GM12801 (cell line): ENCODE measurements around the gene PLAGL2.

Source experiments
- CTCF ChIP-seq: IDR thresholded peaks from one replicate; pipeline ENCODE4 v1.5.1; 2011; ENCODE audit warnings: control low read depth; ENCODE audit not compliant: insufficient read length; ENCODE audit errors: extremely low read depth

Gene PLAGL2

GRCh38 chr20:32207626-32208498 is at the start of gene PLAGL2, which contains the start of gene POFUT1:
Gene PLAGL2 (minus strand): TSS chr20:32207743. CDS start chr20:32202178, 5,565 bp downstream.
Gene POFUT1 (plus strand): TSS chr20:32207880. CDS start chr20:32207942, 62 bp downstream.
- TF ChIP-seq CTCF: no peak

DNA sequence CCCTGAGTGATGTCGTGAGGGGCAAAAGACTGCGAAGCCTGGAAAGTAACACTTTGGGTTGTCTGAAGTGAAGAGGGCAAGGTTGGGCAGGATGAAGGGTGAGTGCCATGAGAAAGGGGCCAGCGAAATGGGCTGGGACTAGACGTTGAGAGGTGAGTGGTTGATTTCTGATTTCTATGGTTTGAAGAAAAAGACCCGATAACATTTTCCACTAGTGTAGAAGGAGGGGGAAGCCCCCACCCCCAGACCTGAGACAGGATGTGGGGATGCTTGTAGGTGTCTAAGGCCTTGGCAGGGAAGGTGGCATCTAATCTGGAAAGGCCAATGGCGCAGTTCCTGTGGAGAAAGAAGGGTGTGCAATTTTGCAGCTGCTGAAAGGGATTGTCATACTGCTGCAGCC is 44.6 kb upstream of the PLAGL2 start:
- TF ChIP-seq CTCF: no peak

GRCh38 chr20:32251470-32251869 is 43.9 kb upstream of the PLAGL2 start:
- no peak for TF ChIP-seq CTCF

DNA sequence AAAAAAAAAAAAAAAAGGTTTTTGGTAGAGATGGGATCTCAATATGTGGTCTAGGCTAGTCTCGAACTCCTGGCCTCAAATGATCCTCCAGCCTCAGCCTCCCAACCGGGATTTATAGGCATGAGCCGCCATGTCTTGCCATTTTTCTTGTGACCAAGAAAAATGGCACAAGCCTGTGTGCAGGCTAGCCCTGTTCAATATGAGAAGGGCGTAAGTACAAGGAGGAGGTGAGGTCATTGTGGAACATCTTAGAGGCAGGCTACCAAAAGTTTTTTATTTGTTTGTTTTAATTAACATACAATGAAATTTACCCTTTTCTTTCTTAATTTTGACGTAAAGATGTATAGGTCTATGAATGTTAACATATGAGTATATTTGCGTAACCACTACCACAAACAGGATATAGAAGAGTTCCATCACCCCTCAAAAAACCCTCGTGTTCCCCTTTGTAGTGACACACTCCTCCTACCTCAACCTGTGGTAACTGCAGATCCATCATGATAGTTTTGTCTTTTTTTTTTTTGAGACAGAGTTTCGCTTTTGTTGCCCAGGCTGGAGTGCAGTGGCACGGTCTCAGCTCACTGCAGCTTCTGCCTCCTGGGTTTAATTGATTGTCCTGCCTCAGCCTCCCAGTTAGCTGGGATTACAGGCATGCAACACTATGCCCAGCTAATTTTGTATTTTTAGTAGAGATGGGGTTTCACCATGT is 41.6 kb upstream of the PLAGL2 start:
- TF ChIP-seq CTCF: no peak

DNA sequence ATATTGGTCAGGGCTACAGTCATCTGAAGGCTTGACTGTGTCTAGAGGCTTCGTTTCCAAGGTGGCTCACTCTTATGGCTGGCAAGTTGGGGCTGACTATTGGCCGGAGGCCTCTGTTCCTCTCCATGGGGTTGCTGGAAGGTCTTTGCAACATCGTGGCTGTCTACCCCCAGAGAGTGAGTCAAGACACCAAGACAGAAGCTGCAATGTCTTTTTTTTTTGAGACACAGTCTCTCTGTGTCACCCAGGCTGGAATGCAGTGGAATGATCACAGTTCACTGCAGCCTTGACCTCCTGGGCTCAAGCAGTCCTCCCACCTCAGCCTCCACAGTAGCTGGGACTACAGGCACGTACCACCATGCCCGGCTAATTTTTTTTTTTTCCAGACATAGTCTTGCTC is 40.5 kb upstream of the PLAGL2 start:
- TF ChIP-seq CTCF: no peak

DNA sequence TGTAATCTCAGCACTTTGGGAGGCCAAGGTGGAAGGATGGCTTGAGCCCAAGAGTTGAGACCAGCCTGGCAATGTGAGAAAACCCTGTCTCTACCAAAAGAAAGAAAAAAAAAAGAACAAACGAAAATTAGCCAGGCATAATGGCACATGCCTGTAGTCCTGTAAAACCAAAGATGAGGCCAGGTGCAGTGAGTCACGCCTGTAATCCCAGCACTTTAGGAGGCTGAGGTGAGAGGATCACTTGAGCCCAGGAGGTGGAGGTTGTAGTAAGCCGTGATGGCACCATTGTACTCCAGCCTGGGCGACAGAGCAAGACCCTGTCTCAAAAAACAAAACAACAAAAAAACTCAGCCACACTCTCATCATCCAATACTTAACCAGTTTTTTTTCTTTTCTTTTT is 37.4 kb upstream of the PLAGL2 start:
- TF ChIP-seq CTCF: no peak

- no peak for TF ChIP-seq CTCF
These were observed 36.7 kb upstream of the PLAGL2 start for GRCh38 chr20:32244150-32244823.
